Tongue (tissue), 3 donors: ENCODE results near the gene COMMD1. TPM values are rescaled to one million over a fixed set of nuclear protein-coding genes. Genes with fewer than 3 reads are reported as not detected.

Source experiments
- DNase-seq: peaks from one replicate; pipeline ENCODE4 v3.0.0-alpha.2; 2015
- small RNA-seq: library from RNA; depleted of rRNA; stranded (forward); fragments of <200 nt; gene quantifications from one replicate; pipeline ENCODE3, GENCODE V24; 2014; ENCODE audit warnings: low replicate concordance
- total RNA-seq: library from RNA; depleted of rRNA; stranded (reverse); fragments of >200 nt; gene quantifications from one replicate; pipeline ENCODE4 v1.2.3, GENCODE V29; 2014

The COMMD1 gene
- total RNA-seq, 1 donor from 2014 or later: 47.3 TPM

- no peak for DNase-seq
Observed at GRCh38 chr2:62181843-62182242, 276.4 kb downstream of the COMMD1 start.

GRCh38 chr2:62184512-62185230, 279.2 kb downstream of the COMMD1 start:
- peak; percentile 27 for DNase-seq

Small RNA genes within 50 kb of the gene (small RNA-seq; reads per million reads assigned to genes)
- gene RF00019: not detected

Other genes with a start within 250 kb of the COMMD1 start
- gene FAM161A, start 51.6 kb upstream of the COMMD1 start, total RNA-seq: 7.5 TPM
- 117 TPM for gene CCT4, start 17.0 kb upstream of the COMMD1 start, total RNA-seq